Kidney (tissue), 14 donors: ENCODE measurements around the gene CD300A. TPM values are rescaled to one million over a fixed set of nuclear protein-coding genes. Genes with fewer than 3 reads are reported as not detected.

ENCODE experiments used
- DNase-seq, 5 donors: peaks; one replicate each; pipeline ENCODE4 v3.0.0-alpha.2; 2013 to 2020
- FAIRE-seq: peaks from 2 replicates; lab custom pipeline; 2012; peaks lifted over from hg19 to GRCh38; lab: Jason Lieb, UNC
- H3K27ac ChIP-seq, 2 donors: one replicate each; pipeline ENCODE4 v1.7.0; 2013; ENCODE audit warnings: low read depth in 2 of 2, low read length in 2 of 2, inconsistent platforms in 1 of 2
- H3K27me3 ChIP-seq: one replicate; pipeline ENCODE4 v1.7.1; 2013; ENCODE audit warnings: low read length, inconsistent platforms; ENCODE audit not compliant: control insufficient read depth, insufficient read depth
- H3K36me3 ChIP-seq, 3 donors: one replicate each; pipeline versions ENCODE4 v1.7.0 to v1.7.1; 2013; ENCODE audit warnings: low read length in 3 of 3, control low read depth in 1 of 3, inconsistent platforms in 1 of 3; ENCODE audit not compliant: insufficient read depth in 3 of 3, control insufficient read depth in 2 of 3
- H3K4me1 ChIP-seq, 3 donors: one replicate each; pipeline versions ENCODE4 v1.7.0 to v1.7.1; 2013; ENCODE audit warnings: low read length in 3 of 3, inconsistent platforms in 1 of 3, low read depth in 1 of 3; ENCODE audit not compliant: control insufficient read depth in 2 of 3, insufficient read depth in 2 of 3
- H3K4me3 ChIP-seq, 3 donors: one replicate each; pipeline versions ENCODE4 v1.7.0 to v1.8.1; 2013; ENCODE audit warnings: low read length in 3 of 3, control low read depth in 1 of 3, inconsistent platforms in 1 of 3
- H3K9ac ChIP-seq, 3 donors: one replicate each; pipeline versions ENCODE4 v1.7.0 to v1.7.1; 2013; ENCODE audit warnings: low read length in 3 of 3, control low read depth in 1 of 3, inconsistent platforms in 1 of 3
- H3K9me3 ChIP-seq, 3 donors: one replicate each; pipeline versions ENCODE4 v1.7.0 to v1.7.1; 2013; ENCODE audit warnings: low read length in 3 of 3, control low read depth in 1 of 3, inconsistent platforms in 1 of 3; ENCODE audit not compliant: control insufficient read depth in 2 of 3, insufficient read depth in 1 of 3
- intact Hi-C: fragments of 100-400 bp; cut with DNase I; formaldehyde crosslinking; loops from one replicate; pipeline ENCODE4 v1.11.1; 2022
- polyA plus RNA-seq: library from polyadenylated mRNA; stranded (reverse); fragments of 350-450 nt; fragmentation: Illumina TruSeq; extraction: RNeasy Lipid Tissue Mini Kit (QIAGEN cat#74804); gene quantifications from one replicate; pipeline ENCODE4 v1.2.3, GENCODE V29; 2014; ENCODE audit warnings: low read depth, low replicate concordance; ENCODE audit not compliant: insufficient read depth
- total RNA-seq: library from RNA; stranded (reverse); fragmentation: NEBNext Ultra II Directional; extraction: Animal tissue kit (Norgen Biotek cat#: 25700); gene quantifications from one replicate; pipeline ENCODE4 v1.2.1, GENCODE V29; 2021
- TF ChIP-seq, protein P1 (sequence below): IDR thresholded peaks from 3 replicates; pipeline ENCODE4 v1.5.1; 2012; ENCODE audit warnings: mild to moderate bottlenecking, moderate library complexity, borderline replicate concordance; ENCODE audit not compliant: insufficient read depth; ENCODE audit errors: extremely low read depth
- donor health status: control.
- donor health status: control.
- donor health status: control.
- donor health status: control.
- donor health status: control.
- donor health status: DM: yes; HTN: yes; CAD: no.
- donor health status: Normal renal cell carcinoma (clear cell type).

CD300A gene
- total and polyA plus RNA-seq, 2 donors from 2014 or later, result 3.1 to 8.2 TPM

DNA sequence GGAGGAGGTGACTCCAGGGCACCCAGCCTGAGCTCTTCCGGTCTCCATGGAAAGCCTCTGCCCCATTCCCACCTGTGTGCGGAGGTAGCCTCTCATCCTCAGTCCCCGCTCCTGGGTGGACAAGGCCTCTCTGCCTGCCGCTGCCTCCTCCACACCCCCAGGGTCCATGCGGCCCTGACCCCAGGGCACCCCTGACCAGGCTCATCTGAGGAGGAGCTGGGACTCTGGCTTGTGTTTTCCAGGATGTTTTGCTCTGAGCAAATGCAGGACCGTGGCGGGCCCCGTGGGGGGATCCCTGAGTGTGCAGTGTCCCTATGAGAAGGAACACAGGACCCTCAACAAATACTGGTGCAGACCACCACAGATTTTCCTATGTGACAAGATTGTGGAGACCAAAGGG is 6.9 kb downstream of the CD300A start:
- H3K4me3 ChIP-seq, result no peak overlapping the region
- no peaks in the 10 kb centered on the region for H3K27me3 ChIP-seq
- intact Hi-C loops, result no loop called here
- no peak overlapping the region for H3K27ac ChIP-seq
- no peaks in the 10 kb centered on the region for H3K4me1 ChIP-seq
- FAIRE-seq (no peak), DNase-seq (no peak)
- no peaks in the 10 kb centered on the region for H3K9me3 ChIP-seq
- H3K9ac ChIP-seq, result no peak overlapping the region
- TF ChIP-seq, protein P1, sequence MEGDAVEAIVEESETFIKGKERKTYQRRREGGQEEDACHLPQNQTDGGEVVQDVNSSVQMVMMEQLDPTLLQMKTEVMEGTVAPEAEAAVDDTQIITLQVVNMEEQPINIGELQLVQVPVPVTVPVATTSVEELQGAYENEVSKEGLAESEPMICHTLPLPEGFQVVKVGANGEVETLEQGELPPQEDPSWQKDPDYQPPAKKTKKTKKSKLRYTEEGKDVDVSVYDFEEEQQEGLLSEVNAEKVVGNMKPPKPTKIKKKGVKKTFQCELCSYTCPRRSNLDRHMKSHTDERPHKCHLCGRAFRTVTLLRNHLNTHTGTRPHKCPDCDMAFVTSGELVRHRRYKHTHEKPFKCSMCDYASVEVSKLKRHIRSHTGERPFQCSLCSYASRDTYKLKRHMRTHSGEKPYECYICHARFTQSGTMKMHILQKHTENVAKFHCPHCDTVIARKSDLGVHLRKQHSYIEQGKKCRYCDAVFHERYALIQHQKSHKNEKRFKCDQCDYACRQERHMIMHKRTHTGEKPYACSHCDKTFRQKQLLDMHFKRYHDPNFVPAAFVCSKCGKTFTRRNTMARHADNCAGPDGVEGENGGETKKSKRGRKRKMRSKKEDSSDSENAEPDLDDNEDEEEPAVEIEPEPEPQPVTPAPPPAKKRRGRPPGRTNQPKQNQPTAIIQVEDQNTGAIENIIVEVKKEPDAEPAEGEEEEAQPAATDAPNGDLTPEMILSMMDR, result no peak
- no peaks in the 10 kb centered on the region for H3K36me3 ChIP-seq

DNA sequence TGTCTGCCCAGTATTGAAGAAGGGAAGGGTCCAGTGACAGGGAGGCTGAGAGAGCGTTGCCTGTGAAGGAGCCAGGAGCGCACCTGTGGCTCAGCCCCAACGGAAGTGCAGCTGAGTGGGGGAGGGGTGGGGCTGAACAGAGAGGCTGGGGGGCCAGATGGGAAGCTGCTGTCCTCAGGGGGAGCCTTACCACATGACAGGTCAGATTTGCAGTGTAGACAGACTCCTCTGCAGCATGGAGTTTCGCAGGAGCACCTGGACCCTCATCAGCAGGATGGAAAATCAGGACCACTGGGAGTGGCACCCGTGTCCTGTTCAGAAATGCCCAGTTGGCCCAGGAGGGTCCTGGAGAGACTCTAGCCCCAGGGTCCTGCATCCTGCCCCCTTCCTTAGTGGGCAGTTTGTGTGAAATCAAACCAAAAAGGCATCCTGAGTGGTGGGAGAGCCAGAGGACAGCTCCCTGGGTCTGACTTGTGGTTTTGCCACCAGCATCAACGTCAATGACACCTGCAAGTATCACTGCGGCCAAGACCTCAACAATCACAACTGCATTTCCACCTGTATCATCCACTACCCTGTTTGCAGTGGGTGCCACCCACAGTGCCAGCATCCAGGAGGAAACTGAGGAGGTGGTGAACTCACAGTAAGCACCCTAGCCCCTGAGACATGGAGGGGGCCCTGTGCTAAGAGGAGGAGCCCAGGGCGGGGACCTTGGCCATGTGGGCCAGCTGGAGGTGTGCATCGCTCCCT is 7.8 kb downstream of the CD300A start:
- DNase-seq, result no peak
- no peaks in the 10 kb centered on the region for H3K27me3 ChIP-seq
- no peak overlapping the region for H3K4me3 ChIP-seq
- no peaks in the 10 kb centered on the region for H3K36me3 ChIP-seq
- no peak overlapping the region for H3K9ac ChIP-seq
- H3K9me3 ChIP-seq, result no peaks in the 10 kb centered on the region
- FAIRE-seq, result no peak
- H3K27ac ChIP-seq, result no peak overlapping the region
- no peaks in the 10 kb centered on the region for H3K4me1 ChIP-seq
- TF ChIP-seq, protein P1, result no peak
- intact Hi-C loops, result no loop called here

DNA sequence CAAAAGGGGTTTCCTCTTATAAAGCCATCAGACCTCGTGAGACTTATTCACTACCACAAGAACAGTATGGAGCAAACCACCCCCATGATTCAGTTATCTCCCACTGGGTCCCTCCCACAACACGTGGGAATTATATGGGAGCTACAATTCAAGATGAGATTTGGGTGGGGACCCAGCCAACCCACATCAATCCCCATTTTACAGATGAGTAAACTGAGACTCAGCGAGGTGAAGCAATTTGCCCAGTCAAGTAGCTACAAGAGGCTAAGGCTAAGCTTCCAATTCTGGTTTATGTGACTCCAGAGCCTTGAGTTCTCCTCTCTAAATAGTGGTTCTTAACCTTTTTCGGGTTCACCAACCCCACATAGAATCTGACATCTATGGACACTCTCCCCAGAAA is 8.8 kb downstream of the CD300A start:
- FAIRE-seq, result no peak
- no peak overlapping the region for H3K27ac ChIP-seq

More for the DNA sequence above, 8.8 kb downstream of the CD300A start:
- H3K36me3 ChIP-seq, result no peaks in the 10 kb centered on the region
- TF ChIP-seq, protein P1, result no peak
- H3K9me3 ChIP-seq, result no peaks in the 10 kb centered on the region
- H3K27me3 ChIP-seq, result no peaks in the 10 kb centered on the region
- H3K4me3 ChIP-seq, result no peak overlapping the region
- no peaks in the 10 kb centered on the region for H3K4me1 ChIP-seq
- no peak overlapping the region for H3K9ac ChIP-seq
- intact Hi-C loops, result no loop called here
- DNase-seq, result no peak
